DMS114 treated with DMSO at 0.1 percent for 48 hours (cell line): ENCODE data around the gene MTFR1L.

ENCODE experiments used
- DNase-seq: peaks from one replicate; lab custom pipeline; 2025; ENCODE audit not compliant: unreplicated experiment; lab: John Stamatoyannopoulos, UW

MTFR1L gene

DNA sequence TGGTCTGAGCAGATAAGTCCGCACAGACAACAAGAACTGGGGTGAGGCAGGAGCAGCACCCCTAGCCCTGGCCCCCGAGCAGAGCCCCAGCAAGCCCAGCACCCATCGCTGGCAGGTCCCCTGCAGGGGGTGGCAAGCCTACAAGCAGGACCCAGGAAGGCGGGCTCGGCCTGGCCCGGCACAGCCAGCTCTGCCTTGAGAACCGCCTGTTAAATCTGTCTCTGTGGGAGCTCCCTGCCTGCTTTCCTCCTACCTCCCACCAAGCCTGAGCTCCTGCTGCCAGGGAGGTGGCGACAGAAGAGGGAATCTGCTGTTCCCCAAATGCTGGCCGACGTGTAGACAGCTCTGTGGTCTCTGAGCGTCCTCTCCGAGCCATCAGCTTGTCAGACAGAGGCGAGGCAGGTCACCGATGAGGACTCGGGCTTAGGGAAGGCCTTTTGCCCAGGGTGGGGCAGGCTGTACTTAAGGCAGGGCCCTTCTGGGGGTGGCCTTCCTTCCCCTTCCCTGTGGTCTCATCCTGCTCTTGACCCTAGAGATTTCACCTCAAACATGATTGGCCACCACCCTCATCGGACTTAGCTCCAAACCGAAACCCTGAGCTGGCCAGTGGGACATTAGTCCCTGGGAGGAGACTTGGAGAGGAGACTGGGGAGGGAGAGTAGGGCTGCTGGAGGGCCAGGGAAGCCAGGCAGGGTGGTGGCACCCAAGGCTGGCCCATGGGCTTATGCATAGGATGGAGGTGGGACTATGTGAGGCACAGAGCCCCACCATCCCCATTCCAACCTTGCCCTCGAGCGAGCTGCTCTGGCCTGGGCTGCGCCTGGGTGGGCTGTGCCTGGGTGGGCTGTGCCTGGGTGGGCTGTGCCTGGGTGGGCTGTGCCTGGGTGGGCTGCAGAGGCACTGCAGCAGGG, 12.0 kb upstream of the MTFR1L start:
- no peak for DNase-seq

DNA sequence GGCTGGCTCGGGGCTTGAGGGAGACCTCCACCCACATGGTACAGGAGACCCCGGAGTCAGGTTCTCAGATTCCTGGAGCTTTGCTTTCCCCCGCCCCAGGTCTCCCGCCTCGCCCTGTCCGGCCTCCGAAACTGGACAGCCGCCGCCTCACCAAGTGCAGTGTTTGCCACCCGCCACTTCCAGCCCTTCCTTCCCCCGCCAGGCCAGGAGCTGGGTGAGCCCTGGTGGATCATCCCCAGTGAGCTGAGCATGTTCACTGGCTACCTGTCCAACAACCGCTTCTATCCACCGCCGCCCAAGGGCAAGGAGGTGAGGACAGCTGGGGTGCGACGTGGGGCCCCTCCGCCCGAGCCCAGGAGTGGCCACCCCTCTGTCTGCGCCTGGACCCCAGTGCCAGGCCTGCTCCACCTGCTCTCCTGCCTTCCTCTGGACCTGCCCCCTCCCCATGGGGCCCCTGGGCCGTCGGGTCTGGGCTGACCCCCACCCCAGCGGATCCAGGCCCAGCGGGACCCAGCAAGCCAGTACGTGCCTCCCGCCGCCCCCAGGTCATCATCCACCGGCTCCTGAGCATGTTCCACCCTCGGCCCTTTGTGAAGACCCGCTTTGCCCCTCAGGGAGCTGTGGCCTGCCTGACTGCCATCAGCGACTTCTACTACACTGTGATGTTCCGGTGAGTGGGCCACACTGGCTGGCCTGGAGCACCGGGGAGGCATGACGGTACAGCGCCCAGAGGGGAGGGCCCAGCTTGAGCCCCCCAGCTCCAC, 11.1 kb upstream of the MTFR1L start:
- DNase-seq, result no peak

DNA sequence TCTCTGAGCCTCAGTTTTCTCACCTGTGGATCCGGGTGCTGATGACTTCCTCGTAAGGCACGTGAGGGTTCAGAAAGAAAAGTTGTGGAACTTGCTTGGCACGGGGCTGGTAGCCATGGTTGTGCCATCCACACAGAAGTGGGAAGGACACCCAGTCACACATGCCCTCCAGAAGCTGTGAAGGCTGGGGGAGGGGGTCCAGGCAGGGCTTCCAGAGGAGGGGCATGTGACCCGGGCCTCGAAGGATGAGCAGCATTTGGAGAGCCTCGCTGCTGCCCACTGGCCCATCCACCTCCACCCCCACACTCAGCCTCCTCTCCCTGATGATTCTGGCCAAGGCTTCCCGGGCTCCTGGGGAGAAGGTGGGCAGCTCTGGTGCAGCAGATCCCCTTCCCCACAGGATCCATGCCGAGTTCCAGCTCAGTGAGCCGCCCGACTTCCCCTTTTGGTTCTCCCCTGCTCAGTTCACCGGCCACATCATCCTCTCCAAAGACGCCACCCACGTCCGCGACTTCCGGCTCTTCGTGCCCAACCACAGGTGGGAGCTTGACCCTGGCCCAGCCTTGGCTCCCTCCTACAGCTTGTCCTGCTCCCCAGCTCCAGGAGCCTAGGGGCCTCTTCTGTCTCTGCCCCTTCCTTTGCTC, 10.3 kb upstream of the MTFR1L start:
- no peak for DNase-seq

DNA sequence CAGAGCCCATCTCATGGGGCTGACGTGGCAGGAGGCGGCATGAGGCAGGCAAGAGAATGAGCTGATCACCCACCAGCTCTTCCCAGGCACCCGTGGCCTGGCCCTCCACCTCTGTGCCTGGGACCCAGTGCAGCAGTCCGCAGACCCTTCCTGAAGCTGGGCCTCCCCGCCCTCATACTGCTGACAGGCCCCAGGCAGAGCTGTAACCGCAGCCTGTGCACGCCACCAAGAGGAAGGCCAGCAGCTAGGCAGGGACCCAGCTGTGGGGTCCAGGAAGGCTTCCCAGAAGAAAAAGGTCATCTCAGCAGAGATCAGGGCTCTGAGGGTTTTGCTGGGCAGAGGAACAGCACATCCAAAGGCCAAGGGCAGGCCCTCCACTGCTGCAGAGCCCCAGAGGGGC, 9.8 kb upstream of the MTFR1L start:
- DNase-seq, result no peak

DNA sequence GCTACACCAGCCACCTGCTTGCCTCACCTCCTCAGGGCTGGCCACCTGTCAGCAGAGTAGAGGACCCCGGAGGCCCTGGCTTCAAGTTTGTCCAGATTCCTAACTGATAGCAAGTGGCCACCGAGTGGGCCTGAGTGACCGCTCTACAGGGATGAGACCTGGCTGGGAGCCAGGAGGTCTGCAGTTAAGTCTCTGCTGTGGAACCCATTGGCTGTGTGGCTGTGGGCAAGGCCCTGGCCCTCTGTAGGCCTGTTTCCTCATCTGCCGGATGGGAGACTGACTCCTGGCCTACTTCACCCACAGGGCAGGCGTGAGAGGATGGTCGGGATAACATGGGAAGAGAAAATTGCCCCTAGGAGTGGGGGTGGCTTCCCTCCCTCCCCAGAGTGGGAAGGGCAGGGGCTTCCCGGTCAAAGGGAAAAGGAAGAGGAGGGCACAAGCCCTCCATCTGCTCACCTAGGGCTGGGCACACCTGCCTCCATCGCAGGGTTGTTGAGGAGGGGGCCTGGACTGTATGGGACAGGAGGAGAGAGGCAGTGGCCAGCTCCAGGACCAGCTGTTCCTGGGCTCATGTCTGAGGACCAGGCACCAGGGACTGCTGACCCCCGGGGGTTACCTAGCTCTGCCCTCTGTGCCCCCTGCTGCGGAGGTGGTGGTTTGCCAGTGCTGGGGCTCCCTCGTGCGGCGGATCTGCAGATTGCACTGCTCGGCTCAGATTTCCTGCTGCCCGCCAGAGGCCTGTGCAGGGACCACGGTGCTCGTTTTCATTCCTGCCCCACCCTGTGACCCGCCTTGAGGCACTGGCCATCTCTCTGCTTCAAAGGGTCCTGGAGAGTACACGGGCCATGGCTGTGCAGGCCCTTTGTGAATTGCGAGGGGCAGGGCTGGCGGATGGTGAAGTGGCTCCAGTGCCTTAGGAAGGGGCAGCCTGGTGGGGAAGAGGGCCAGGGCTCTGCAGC, 9.1 kb upstream of the MTFR1L start:
- peak; percentile 24 for DNase-seq

DNA sequence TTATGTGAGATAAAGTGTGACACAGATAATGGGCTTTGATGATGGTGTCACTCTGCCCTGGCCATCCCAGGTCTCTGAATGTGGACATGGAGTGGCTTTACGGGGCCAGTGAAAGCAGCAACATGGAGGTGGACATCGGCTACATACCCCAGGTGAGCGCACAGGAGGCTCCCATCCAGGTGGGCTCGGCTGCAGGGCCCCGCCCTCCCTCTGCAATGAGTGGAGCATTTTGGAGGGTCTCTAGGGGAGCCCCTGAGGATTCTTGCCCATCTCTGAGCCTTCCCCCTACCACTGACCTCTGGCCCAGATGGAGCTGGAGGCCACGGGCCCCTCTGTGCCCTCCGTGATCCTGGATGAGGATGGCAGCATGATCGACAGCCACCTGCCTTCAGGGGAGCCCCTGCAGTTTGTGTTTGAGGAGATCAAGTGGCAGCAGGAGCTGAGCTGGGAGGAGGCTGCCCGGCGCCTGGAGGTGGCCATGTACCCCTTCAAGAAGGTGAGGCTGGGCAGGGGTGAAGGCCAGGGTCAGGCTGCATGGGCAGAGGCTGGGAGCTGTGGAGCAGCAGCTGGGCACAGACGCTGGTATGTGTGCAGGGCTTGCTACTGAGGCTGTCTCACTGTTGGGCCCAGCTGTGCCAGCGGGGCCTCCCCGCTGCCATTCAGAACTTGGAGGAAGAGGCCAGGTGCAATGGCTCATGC, 8.2 kb upstream of the MTFR1L start:
- DNase-seq, result no peak

DNA sequence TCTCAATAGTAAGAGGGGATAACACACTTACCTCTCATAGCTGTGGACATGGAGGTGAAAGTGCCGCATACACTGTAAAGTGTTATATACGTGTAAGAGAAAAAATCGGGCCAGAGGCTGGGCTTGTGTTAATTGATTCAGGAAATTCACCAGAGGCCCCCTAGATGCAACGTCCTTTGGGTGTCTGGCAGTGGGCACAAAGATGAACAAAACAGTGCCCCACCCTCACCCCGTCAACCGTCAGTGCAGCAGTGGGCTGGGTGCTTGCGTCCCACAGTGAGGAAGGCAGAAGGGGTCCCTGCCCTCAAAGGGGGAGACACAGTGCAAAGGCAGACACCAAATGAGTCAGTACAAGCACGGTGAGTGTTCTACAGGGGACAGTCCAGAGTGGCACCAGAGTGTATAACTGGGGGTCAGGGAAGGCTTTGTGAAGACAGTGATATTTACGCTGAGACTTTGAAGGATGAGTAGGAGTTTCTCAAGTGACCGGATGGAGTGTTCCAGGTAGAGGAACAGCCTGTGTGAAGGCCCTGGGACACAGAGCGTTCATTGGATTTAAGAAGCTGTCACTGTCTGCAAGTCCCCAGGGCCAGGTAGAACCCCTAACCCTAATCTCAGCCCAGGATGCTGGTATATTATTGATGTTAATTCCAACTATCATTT, 6.6 kb upstream of the MTFR1L start:
- DNase-seq, result no peak

DNA sequence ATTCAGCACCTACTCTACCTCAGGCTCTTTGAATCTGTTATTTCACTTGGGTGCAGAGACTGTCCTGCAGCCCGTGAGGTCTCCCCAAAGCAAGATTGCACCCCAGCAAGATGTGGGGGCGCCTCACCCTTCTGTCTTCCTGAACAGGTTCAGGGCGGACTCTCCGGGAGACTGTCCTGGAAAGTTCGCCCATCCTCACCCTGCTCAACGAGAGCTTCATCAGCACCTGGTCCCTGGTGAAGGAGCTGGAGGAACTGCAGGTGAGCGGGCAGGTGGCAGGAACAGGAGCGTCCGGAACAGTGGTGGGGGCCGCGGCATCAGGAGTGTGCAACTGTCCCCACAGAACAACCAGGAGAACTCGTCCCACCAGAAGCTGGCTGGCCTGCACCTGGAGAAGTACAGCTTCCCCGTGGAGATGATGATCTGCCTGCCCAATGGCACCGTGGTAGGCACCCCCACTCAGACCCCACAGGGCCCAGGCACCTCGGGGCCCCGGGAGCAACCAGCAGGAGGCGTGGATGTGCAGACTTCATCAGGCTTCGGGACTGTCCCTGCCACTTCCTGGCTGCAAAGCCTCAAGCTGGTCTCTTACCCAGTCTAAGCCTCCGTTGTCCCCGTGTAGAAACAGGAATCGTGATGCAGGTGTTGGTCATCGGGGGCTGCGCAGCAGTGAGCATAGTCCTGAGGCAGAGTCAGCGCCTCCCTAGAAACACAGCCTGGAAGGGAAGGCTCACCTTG, 5.9 kb upstream of the MTFR1L start:
- no peak for DNase-seq

DNA sequence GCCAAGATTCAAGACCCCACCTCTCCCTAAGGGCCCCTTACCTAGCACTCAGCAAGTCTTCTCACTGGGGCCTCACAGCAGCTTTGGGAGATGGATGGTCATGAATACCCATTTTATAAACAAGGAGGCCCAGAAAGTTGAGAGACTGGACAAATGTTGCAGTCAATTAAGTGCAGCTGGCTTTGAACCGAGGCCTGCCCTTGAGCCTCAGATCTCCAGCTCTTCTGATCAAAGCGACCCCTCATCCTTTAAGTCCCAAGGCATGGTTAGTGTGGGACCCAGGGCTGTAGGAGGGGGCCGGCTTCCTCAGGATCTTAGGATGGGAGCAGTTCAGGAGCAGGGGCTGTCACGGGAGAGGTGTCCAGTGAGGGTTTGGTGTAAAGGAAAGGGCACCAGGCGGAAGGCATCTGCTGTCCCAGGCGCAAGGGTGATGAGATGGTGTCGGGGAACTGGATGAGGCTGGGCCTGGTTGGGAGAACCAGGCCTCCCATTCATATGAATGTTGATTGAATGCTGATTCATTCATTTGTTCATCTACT, 5.1 kb upstream of the MTFR1L start:
- DNase-seq, result no peak

DNA sequence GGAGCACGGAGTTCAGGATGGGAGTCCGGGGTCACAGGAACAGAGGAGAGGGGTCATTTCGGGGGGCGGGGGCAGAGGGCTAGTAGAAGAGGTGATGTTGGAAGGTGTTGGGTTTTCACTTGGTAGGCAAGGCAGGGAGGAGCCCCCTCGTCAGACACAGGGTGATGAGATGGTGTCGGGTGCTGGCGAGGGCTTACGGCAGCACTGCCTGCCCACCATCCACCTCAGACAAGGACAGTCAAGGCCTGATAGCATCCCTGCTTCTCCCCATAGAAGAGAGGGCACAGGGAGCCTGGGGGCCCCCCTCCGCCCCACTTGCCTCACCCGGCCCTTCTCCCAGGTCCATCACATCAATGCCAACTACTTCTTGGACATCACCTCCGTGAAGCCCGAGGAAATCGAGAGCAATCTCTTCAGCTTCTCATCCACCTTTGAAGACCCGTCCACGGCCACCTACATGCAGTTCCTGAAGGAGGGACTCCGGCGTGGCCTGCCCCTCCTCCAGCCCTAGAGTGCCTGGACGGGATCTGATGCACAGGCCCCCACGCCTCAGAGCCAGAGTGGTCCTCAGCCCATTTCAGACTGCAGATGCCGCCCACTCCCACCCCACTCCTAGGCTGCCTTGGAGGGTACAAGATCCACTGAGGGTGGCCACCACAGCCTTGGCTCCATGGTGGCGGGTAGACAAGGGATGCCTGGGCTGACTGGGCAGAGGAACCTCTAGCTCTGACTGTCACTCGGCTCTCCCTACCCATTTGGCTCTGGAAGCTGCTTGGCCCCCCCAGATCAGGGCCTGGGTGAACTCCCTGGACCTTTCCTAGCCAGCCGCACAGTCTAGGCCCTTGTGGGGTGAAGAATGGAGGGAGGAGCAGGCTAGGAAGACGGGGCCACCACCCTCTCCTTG, 4.3 kb upstream of the MTFR1L start:
- DNase-seq, result no peak

DNA sequence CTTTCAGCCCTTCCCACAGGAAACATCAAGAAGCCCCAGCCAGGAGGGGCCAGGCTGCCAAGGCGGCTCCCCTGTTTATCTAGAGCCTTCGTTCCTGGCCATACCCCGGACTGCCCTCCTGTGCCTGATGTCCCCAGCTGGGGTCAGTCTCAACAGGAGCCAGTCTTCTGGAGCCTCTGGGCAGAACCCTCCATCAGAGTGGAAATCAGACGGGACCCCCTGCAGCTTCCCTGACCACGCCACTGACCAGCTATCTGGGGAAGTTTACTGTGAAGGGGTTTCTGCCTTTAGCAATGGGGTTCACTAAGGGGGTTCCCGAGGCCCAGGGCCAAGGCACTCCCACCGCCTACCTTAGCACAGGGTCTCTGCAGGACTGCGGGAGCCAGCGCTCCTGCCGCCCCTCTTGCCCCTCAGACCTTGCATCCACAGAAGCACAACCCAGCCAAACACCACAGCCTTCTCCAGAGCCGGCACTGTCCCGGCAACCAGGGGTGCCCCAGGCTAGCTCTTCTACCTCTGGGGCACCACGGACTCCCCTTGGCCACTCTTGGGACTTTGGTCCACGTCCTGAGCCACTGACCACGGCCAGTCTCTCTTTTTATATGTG, 3.5 kb upstream of the MTFR1L start:
- no peak for DNase-seq

DNA sequence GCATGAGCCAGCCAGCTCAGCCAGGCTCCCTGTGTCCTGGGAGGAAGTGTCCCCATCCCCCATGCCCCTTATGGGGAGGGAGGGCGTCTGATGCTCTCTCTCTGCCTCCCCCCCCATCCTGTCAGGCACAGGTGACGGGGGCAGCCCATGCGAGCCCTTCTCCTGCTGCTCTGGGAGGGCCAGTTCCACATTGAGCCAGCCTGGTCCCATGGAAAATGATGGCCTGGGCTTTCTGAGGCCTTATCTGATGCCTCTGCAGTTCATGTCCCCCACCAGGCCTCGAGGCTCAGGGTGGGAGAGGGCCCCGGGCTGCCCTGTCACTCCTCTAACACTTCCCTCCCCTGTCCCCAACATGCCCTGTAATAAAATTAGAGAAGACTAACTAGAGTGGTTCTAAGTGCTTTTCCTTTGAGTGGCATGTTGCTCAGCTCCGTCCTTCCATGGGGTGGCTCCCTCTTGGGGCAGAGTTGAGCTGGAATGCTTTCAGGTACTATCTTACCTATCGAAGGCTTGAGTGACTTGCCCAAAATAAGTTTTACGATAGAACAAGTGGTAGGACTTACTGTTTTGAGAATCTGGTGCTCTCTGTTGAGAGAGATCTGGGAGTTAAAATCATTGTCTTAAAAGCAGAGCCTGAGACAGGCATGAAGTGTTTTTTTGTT, 1.8 kb upstream of the MTFR1L start:
- no peak for DNase-seq

DNA sequence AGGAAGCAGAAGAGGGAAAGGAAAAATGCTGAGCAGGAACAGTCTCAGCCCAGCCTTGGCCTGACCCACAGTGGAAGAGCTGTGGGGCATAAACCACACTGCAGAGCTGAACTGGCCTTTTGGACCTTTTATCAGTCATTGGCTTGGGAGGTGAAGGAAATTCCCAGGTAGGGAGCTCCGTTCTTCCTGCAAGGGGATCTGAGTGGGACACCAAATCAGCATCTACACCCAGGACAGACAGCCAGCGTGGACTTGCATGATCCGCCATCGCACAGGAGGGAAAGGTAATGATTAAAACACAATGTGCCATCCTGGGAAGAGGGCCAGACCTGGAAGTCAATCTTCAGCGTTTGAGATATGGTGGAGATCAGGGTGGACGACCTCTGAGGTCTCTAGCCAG, 1.2 kb upstream of the MTFR1L start:
- DNase-seq, result no peak

DNA sequence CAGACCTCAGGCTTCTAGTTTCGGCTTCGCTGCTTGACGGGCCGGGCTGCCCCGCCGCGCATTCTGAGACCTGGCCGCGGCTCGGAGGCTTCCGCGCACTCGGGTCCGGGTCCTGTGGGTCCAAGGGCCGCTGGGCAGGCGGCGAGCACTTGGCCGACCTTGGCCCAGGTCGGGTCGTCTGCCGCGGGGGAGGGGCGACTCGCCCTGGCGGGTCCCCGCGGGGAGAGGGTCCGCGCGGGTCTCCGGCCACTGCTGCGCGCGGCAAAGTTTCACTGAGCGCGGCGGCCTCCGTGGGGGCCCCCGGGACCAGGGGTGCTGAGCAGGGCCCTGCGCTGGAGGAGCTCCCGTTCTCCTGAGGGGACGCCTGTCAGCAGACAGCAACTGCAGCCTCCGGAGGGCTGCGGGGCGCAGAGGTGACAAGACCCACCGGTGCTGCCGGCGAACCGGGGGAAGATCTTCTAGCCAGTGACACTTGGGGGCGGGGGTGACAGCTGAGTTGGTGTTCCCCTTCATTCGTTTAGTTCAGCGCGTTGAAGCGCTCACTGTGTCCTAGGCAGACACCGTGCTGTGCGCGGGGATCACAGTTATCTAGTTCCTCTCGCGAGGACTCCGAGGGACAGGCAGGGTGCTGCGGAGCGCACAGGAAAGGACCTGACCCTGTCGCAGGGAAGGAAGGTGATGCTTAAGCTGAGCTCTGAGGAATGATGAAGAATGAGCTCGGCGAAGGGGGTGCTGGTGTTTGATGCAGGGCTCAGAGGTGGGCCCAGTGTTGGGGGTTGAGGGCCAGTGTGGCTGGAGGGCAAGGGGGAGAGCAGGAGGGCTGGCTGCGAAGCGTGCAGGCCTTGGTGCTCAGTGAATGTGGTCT, 725 bp downstream of the MTFR1L start:
- no peak for DNase-seq

DNA sequence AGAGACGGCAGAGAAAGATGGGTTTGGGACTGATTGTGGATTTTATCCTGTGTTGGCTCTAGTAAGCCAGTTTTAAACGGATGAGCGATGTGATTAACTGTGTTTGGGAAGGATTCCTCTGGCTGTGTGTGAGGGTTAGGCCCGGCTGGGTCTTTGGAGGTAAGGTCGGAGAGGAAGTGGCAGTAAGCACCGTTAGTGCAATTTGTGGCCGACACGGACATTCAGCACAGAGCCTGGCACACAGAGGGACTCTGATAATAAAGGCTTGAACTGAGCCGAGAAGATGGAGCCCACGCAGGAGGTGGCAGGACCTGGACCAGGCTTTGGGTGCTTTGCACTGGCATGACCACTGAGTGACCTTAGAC, 1.3 kb downstream of the MTFR1L start:
- DNase-seq, result no peak

DNA sequence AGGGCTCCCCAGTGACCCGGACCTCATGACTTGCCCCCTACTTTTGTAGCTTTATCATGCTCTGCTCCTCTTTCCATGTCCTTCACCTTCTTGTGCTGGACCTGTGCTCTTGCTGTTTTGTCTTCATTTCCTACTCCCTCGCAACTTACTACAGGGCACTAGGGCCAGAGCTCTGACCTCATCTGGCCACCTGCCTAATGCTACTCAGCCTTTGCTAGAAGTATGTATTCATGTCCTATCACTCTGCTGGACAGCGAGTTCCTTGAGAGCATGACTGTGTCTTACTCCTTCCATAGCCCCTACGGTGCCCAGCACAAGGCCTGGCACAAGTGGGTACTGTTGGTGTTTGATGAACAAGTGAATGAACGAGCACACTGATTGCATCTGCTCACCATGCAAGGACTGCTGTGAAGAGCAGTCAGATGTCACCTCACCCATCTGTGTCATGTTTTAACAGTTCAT, 1.9 kb downstream of the MTFR1L start:
- no peak for DNase-seq
